Spleen (tissue), 7 donors: ENCODE data around the gene BRMS1.

Source experiments
- CTCF ChIP-seq, 11 experiments: fragments of 200-600 bp in 7 of 11; fragments of 450-650 bp in 4 of 11; sonication (generic) in 4 of 11; IDR thresholded peaks in 8 of 11; conservative IDR thresholded peaks in 3 of 11; 1 replicate in 7 of 11; 2 replicates in 4 of 11; pipeline versions ENCODE4 v1.4.0 to v1.8.0; 2016 to 2021; ENCODE audit warnings: antibody characterized with exemption in 11 of 11, inconsistent platforms in 4 of 11, mild to moderate bottlenecking in 1 of 11
- POLR2A ChIP-seq, 3 donors: fragments of 450-650 bp; IDR thresholded peaks; one replicate each; pipeline ENCODE4 v1.5.1; 2017; ENCODE audit warnings: antibody characterized with exemption in 3 of 3, mild to moderate bottlenecking in 1 of 3
- POLR2AphosphoS5 ChIP-seq, 3 donors: sonication (generic); formaldehyde crosslinking; IDR thresholded peaks; one replicate each; pipeline ENCODE4 v1.5.1; 2017; ENCODE audit warnings: antibody characterized with exemption in 3 of 3
- donor health status: DM: no; HTN: no; CAD: no; lungs with moderate emphysema.
- donor health status: DM: no; HTN: no; CAD: no.
- donor health status: DM: no; HTN: no; CAD: no.

GRCh38 chr11:66293777-66294625 lies 50.9 kb downstream of the BRMS1 start:
- TF ChIP-seq POLR2AphosphoS5 (IDR thresholded peaks at IDR 0.05) = no peak
- no peak for TF ChIP-seq CTCF (IDR thresholded peaks at IDR 0.05 in 8 of 11, conservative IDR thresholded peaks at IDR 0.05 in 3 of 11)
- no peak for TF ChIP-seq POLR2A (IDR thresholded peaks at IDR 0.05)
